H9 (cell line): ENCODE measurements around the gene TLR6. TPM values are rescaled to one million over a fixed set of nuclear protein-coding genes. Genes with fewer than 3 reads are reported as not detected.

ENCODE experiments used
- DNase-seq: peaks from one replicate; pipeline ENCODE4 v3.0.0-alpha.2; 2017
- H2AFZ ChIP-seq: one replicate; pipeline ENCODE4 v1.6.1; 2013; ENCODE audit warnings: mild to moderate bottlenecking, low read length, control low read depth, moderate library complexity
- H2AK5ac ChIP-seq: 2 replicates; pipeline ENCODE4 v1.6.1; 2013; ENCODE audit warnings: low read length, control low read depth, mixed read lengths; ENCODE audit not compliant: insufficient read length
- H2BK120ac ChIP-seq: one replicate; pipeline ENCODE4 v1.6.1; 2013; ENCODE audit warnings: low read depth, mild to moderate bottlenecking, low read length, control low read depth, inconsistent platforms; ENCODE audit not compliant: poor library complexity, severe bottlenecking
- H2BK12ac ChIP-seq: 2 replicates; pipeline ENCODE4 v1.6.1; 2013; ENCODE audit warnings: low read length, control low read depth, mixed read lengths, low read depth; ENCODE audit not compliant: insufficient read length
- H2BK15ac ChIP-seq: 2 replicates; pipeline ENCODE4 v1.6.1; 2013; ENCODE audit warnings: low read depth, low read length, control low read depth
- H2BK20ac ChIP-seq: one replicate; pipeline ENCODE4 v1.6.1; 2013; ENCODE audit warnings: low read depth, mild to moderate bottlenecking, low read length, control low read depth, inconsistent platforms; ENCODE audit not compliant: poor library complexity, severe bottlenecking
- H2BK5ac ChIP-seq: 2 replicates; pipeline ENCODE4 v1.6.1; 2013; ENCODE audit warnings: low read length, control low read depth, mixed read lengths; ENCODE audit not compliant: insufficient read length
- H3K14ac ChIP-seq: 2 replicates; pipeline ENCODE4 v1.6.1; 2013; ENCODE audit warnings: low read length, control low read depth; ENCODE audit not compliant: insufficient read depth
- H3K18ac ChIP-seq: 2 replicates; pipeline ENCODE4 v1.6.1; 2013; ENCODE audit warnings: low read depth, mild to moderate bottlenecking, mixed read lengths, low read length, control low read depth; ENCODE audit not compliant: insufficient read length
- H3K23ac ChIP-seq: 2 replicates; pipeline ENCODE4 v1.6.1; 2013; ENCODE audit warnings: low read length, control low read depth, mixed read lengths, low read depth; ENCODE audit not compliant: insufficient read length
- H3K23me2 ChIP-seq: 2 replicates; pipeline ENCODE4 v1.6.1; 2013; ENCODE audit warnings: low read depth, mild to moderate bottlenecking, mixed read lengths, low read length, control low read depth; ENCODE audit not compliant: insufficient read length, poor library complexity, severe bottlenecking
- H3K27ac ChIP-seq: 2 replicates; pipeline ENCODE4 v1.5.1; 2013; ENCODE audit warnings: low read length, control low read depth, mixed read lengths, low read depth; ENCODE audit not compliant: insufficient read length
- H3K27me3 ChIP-seq: 2 replicates; pipeline ENCODE4 v1.6.1; 2013; ENCODE audit warnings: low read length, control low read depth, inconsistent platforms; ENCODE audit not compliant: insufficient read depth
- H3K4ac ChIP-seq: 2 replicates; pipeline ENCODE4 v1.6.1; 2013; ENCODE audit warnings: low read depth, mild to moderate bottlenecking, control low read depth, inconsistent platforms, low read length, moderate library complexity
- H3K4me1 ChIP-seq: 2 replicates; pipeline ENCODE4 v1.6.1; 2013; ENCODE audit warnings: low read length, control low read depth, inconsistent platforms; ENCODE audit not compliant: insufficient read depth
- H3K4me2 ChIP-seq: 2 replicates; pipeline ENCODE4 v1.6.1; 2013; ENCODE audit warnings: low read length, control low read depth, mixed read lengths; ENCODE audit not compliant: insufficient read length, insufficient read depth
- H3K56ac ChIP-seq: 2 replicates; pipeline ENCODE4 v1.6.1; 2013; ENCODE audit warnings: low read depth, mild to moderate bottlenecking, mixed read lengths, low read length, control low read depth; ENCODE audit not compliant: insufficient read length
- H3K79me1 ChIP-seq: 2 replicates; pipeline ENCODE4 v1.6.1; 2013; ENCODE audit warnings: low read depth, mild to moderate bottlenecking, moderate library complexity, low read length, control low read depth, inconsistent platforms; ENCODE audit not compliant: insufficient read depth, poor library complexity, severe bottlenecking
- H3K79me2 ChIP-seq: 2 replicates; pipeline ENCODE4 v1.6.1; 2013; ENCODE audit warnings: low read length, control low read depth, inconsistent platforms; ENCODE audit not compliant: insufficient read depth
- H3K9ac ChIP-seq: 2 replicates; pipeline ENCODE4 v1.6.1; 2013; ENCODE audit warnings: low read length, control low read depth, mixed read lengths; ENCODE audit not compliant: insufficient read length; ENCODE audit errors: extremely low read depth
- H3K9me3 ChIP-seq: one replicate; pipeline ENCODE4 v1.6.1; 2013; ENCODE audit warnings: low read depth, low read length, inconsistent platforms; ENCODE audit not compliant: control insufficient read depth
- H3T11ph ChIP-seq: one replicate; pipeline ENCODE4 v1.6.1; 2013; ENCODE audit warnings: mild to moderate bottlenecking, low read length, control low read depth, inconsistent platforms
- H4K20me1 ChIP-seq: one replicate; pipeline ENCODE4 v1.6.1; 2013; ENCODE audit not compliant: control insufficient read depth, insufficient read length, insufficient read depth
- H4K5ac ChIP-seq: 2 replicates; pipeline ENCODE4 v1.6.1; 2013; ENCODE audit warnings: low read depth, mild to moderate bottlenecking, mixed read lengths, low read length, control low read depth; ENCODE audit not compliant: insufficient read length
- H4K8ac ChIP-seq: replicated peaks from 2 replicates; pipeline ENCODE4 v1.6.1; 2013; ENCODE audit warnings: low read length, control low read depth, mixed read lengths, low read depth; ENCODE audit not compliant: insufficient read length
- H4K91ac ChIP-seq: 2 replicates; pipeline ENCODE4 v1.6.1; 2013; ENCODE audit warnings: low read depth, mild to moderate bottlenecking, moderate library complexity, mixed read lengths, low read length, control low read depth; ENCODE audit not compliant: insufficient read length
- H3K27ac Mint-ChIP-seq, 3 experiments: 2 replicates in 2 of 3; 3 replicates in 1 of 3; pipeline ENCODE4 v1.8.0; 2020 to 2021; ENCODE audit warnings: mixed read lengths in 3 of 3, mild to moderate bottlenecking in 1 of 3, moderate library complexity in 1 of 3
- H3K27me3 Mint-ChIP-seq: 2 replicates; pipeline ENCODE4 v1.8.0; 2021; ENCODE audit warnings: low read depth, mild to moderate bottlenecking, moderate library complexity, mixed read lengths
- H3K36me3 Mint-ChIP-seq, 3 experiments: 2 replicates in 2 of 3; 3 replicates in 1 of 3; pipeline ENCODE4 v1.8.0; 2020 to 2021; ENCODE audit warnings: low read depth in 3 of 3, mixed read lengths in 3 of 3; ENCODE audit not compliant: insufficient read depth in 1 of 3
- H3K4me1 Mint-ChIP-seq, 2 experiments: 2 replicates each; pipeline ENCODE4 v1.8.0; 2020; ENCODE audit warnings: mixed read lengths in 2 of 2
- H3K4me3 Mint-ChIP-seq, 2 experiments: 2 replicates in 1 of 2; 3 replicates in 1 of 2; pipeline ENCODE4 v1.8.0; 2020 to 2021; ENCODE audit warnings: mild to moderate bottlenecking in 2 of 2, mixed read lengths in 2 of 2, moderate library complexity in 1 of 2
- H3K9me3 Mint-ChIP-seq, 2 experiments: 2 replicates in 1 of 2; 3 replicates in 1 of 2; pipeline ENCODE4 v1.8.0; 2020; ENCODE audit warnings: mild to moderate bottlenecking in 2 of 2, mixed read lengths in 2 of 2, moderate library complexity in 1 of 2
- WGBS: extraction: QIAGEN DNeasy Blood & Tissue Kit; methylation state at CpG from one replicate; pipeline ENCODE4 v1.1.7; 2013; ENCODE audit warnings: missing lambda C conversion rate, low lambda C conversion rate, mixed read lengths; ENCODE audit not compliant: insufficient read length; ENCODE audit errors: extremely low coverage; 5-methylcytosine and 5-hydroxymethylcytosine counted together
- total RNA-seq: library from RNA; stranded (reverse); gene quantifications from 2 replicates; pipeline ENCODE4 v1.2.1, GENCODE V29; 2021
- TF ChIP-seq, protein P1 (sequence below): fragments of 200-600 bp; sonication (generic); conservative IDR thresholded peaks from 3 replicates; pipeline ENCODE4 v1.8.0; 2021; ENCODE audit warnings: antibody characterized with exemption, mild to moderate bottlenecking

The TLR6 gene
- total RNA-seq, 1 experiment from 2014 or later: 0.11 TPM

DNA sequence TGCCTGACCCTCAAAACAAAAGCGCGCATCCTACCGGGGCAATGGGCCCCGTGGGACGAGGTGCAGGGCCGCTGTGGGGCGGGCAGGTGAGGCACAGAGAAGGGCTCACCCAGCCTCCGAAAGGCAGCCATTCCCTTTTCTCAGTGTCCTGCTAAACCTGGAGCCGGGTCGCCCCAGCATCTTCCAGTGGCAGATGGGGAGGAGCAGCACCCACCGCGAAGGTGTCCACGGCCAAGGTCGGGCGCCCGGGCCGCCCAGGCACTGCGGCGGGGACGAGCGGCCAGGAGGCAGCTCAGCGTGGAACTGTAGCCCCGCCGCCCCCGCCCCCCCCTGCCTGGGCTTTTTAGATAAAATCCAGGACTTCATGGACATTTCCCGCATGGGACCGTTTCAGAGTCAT is 32.9 kb downstream of the TLR6 start:
- Histone ChIP-seq H4K8ac (no peak overlapping the region), H3K56ac (no peak overlapping the region), H2BK5ac (no peak overlapping the region), H2AFZ (no peak overlapping the region), H3K4me2 (no peak overlapping the region), H4K5ac (no peak overlapping the region), H3K14ac (no peak overlapping the region), H2BK120ac (no peak overlapping the region), H3K79me2 (no peaks in the 10 kb centered on the region), H4K20me1 (no peaks in the 10 kb centered on the region), H3K18ac (no peak overlapping the region), H3K23me2 (no peaks in the 10 kb centered on the region), H3K27me3 (no peaks in the 10 kb centered on the region), H2AK5ac (no peak overlapping the region), H2BK12ac (no peak overlapping the region), H4K91ac (no peak overlapping the region), H2BK15ac (no peak overlapping the region), H3K4ac (no peak overlapping the region), H3K79me1 (no peaks in the 10 kb centered on the region), H2BK20ac (no peak overlapping the region), H3K4me1 (no peaks in the 10 kb centered on the region), H3K9me3 (peaks cover 7% of the 10 kb centered on the region), H3K23ac (no peak overlapping the region), H3K9ac (no peak overlapping the region), H3T11ph (no peak overlapping the region), H3K27ac (no peak overlapping the region)
- no peaks in the 10 kb centered on the region for H3K4me1 Mint-ChIP-seq
- no CpG with 5 or more reads among the region's 27 CpGs for WGBS
- H3K4me3 Mint-ChIP-seq: no peak overlapping the region
- no peak for DNase-seq
- TF ChIP-seq, protein P1, sequence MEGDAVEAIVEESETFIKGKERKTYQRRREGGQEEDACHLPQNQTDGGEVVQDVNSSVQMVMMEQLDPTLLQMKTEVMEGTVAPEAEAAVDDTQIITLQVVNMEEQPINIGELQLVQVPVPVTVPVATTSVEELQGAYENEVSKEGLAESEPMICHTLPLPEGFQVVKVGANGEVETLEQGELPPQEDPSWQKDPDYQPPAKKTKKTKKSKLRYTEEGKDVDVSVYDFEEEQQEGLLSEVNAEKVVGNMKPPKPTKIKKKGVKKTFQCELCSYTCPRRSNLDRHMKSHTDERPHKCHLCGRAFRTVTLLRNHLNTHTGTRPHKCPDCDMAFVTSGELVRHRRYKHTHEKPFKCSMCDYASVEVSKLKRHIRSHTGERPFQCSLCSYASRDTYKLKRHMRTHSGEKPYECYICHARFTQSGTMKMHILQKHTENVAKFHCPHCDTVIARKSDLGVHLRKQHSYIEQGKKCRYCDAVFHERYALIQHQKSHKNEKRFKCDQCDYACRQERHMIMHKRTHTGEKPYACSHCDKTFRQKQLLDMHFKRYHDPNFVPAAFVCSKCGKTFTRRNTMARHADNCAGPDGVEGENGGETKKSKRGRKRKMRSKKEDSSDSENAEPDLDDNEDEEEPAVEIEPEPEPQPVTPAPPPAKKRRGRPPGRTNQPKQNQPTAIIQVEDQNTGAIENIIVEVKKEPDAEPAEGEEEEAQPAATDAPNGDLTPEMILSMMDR: no peak
- peaks cover 2 to 8% (median 2%) of the 10 kb centered on the region in 3 experiments; a peak in 5 of 7 replicates for H3K36me3 Mint-ChIP-seq
- peaks cover 7% of the 10 kb centered on the region for H3K27me3 Mint-ChIP-seq
- no peak overlapping the region for H3K27ac Mint-ChIP-seq
- peaks cover 9 to 11% of the 10 kb centered on the region in 2 experiments; a peak in 4 of 5 replicates for H3K9me3 Mint-ChIP-seq
